ENCODE data around the gene SLC49A3.
"Not testable (repeated sequence)": the region's sequence is repeated elsewhere in the genome, so short reads cannot be mapped to it uniquely, and the experiment has no call there.

The SLC49A3 gene

GRCh38 chr4:688854-689681 is at the start of gene SLC49A3:
Gene SLC49A3, minus strand, starts transcription at chr4:689151. Its CDS starts 24 bp downstream, at chr4:689127.
- no peak within 1 kb of the TSS for H3K27ac ChIP-seq
- DNase-seq (ENCODE audit: low read depth, low spot score), result no peak

- H3K27ac ChIP-seq; DNase-seq (ENCODE audit: low read depth, low spot score): not testable (repeated sequence)
Observed at GRCh38 chr4:736561-736960, 47.6 kb upstream of the SLC49A3 start.

GRCh38 chr4:735583-735982 is 46.6 kb upstream of the SLC49A3 start:
- DNase-seq (ENCODE audit: low read depth, low spot score), result no peak

GRCh38 chr4:734951-735350 is 46.0 kb upstream of the SLC49A3 start:
- DNase-seq (ENCODE audit: low read depth, low spot score), result no peak
- H3K27ac ChIP-seq, result no peak overlapping the region

More at GRCh38 chr4:735583-735982, 46.6 kb upstream of the SLC49A3 start:
- H3K27ac ChIP-seq, result no peak overlapping the region

- no peak for DNase-seq (ENCODE audit: low read depth, low spot score)
- H3K27ac ChIP-seq, result no peak overlapping the region
Observed at GRCh38 chr4:734075-734474, 45.1 kb upstream of the SLC49A3 start.

GRCh38 chr4:733631-733980 is 44.7 kb upstream of the SLC49A3 start:
- no peak overlapping the region for H3K27ac ChIP-seq
- no peak for DNase-seq (ENCODE audit: low read depth, low spot score)

- no peak overlapping the region for H3K27ac ChIP-seq
- DNase-seq (ENCODE audit: low read depth, low spot score), result no peak
Observed at GRCh38 chr4:732911-733630, 44.1 kb upstream of the SLC49A3 start.

GRCh38 chr4:732486-732885 is 43.5 kb upstream of the SLC49A3 start:
- no peak for DNase-seq (ENCODE audit: low read depth, low spot score)
- H3K27ac ChIP-seq, result no peak overlapping the region

- H3K27ac ChIP-seq; DNase-seq (ENCODE audit: low read depth, low spot score): not testable (repeated sequence)
Observed at GRCh38 chr4:731954-732353, 43.0 kb upstream of the SLC49A3 start.

GRCh38 chr4:730946-731904 is 42.3 kb upstream of the SLC49A3 start:
- DNase-seq (ENCODE audit: low read depth, low spot score); H3K27ac ChIP-seq: not testable (repeated sequence)

GRCh38 chr4:730511-730910 is 41.6 kb upstream of the SLC49A3 start:
- H3K27ac ChIP-seq, result no peak overlapping the region
- DNase-seq (ENCODE audit: low read depth, low spot score), result no peak

GRCh38 chr4:729336-730315 is 40.7 kb upstream of the SLC49A3 start:
- DNase-seq (ENCODE audit: low read depth, low spot score), result no peak
- no peak overlapping the region for H3K27ac ChIP-seq

GRCh38 chr4:727576-727975 is 38.6 kb upstream of the SLC49A3 start:
- no peak for DNase-seq (ENCODE audit: low read depth, low spot score)
- no peak overlapping the region for H3K27ac ChIP-seq

- no peak for DNase-seq (ENCODE audit: low read depth, low spot score)
- H3K27ac ChIP-seq, result no peak overlapping the region
Observed at GRCh38 chr4:726838-727237, 37.9 kb upstream of the SLC49A3 start.

GRCh38 chr4:726235-726787 is 37.4 kb upstream of the SLC49A3 start:
- no peak overlapping the region for H3K27ac ChIP-seq
- DNase-seq (ENCODE audit: low read depth, low spot score), result no peak

- DNase-seq (ENCODE audit: low read depth, low spot score), result no peak
- H3K27ac ChIP-seq, result no peak overlapping the region
Observed at GRCh38 chr4:725391-726234, 36.7 kb upstream of the SLC49A3 start.

GRCh38 chr4:723751-724530 is 35.0 kb upstream of the SLC49A3 start:
- no peak overlapping the region for H3K27ac ChIP-seq
- no peak for DNase-seq (ENCODE audit: low read depth, low spot score)

All from epithelial cell of prostate (primary cell).